K562 (cell line): ENCODE results near the gene LY6G6D. TPM values are rescaled to one million over a fixed set of nuclear protein-coding genes. Genes with fewer than 3 reads are reported as not detected.
A peak's percentile ranks its signal among the peaks of the same experiment; 100 is the strongest.

ENCODE experiments used
- E2F3 ChIP-seq: fragments of 250-450 bp; sonication (Bioruptor Pico); IDR thresholded peaks from 2 replicates; pipeline ENCODE4 v1.4.0; 2020; ENCODE audit warnings: mild to moderate bottlenecking
- FOXK1 ChIP-seq: sonication (generic); formaldehyde crosslinking; IDR thresholded peaks from 2 replicates; pipeline ENCODE4 v1.8.0; 2022; ENCODE audit warnings: missing genetic modification reagents, mild to moderate bottlenecking, borderline replicate concordance
- GABPA ChIP-seq: fragments of 200-800 bp; sonication (Bioruptor generic); conservative IDR thresholded peaks from 2 replicates; pipeline ENCODE4 v1.6.1; 2016; ENCODE audit warnings: low read depth, missing genetic modification characterization, missing compliant biosample characterization
- HNRNPL ChIP-seq: fragments of 200-400 bp; formaldehyde crosslinking; IDR thresholded peaks from 2 replicates; pipeline ENCODE4 v1.6.1; 2017; ENCODE audit warnings: low read depth, mild to moderate bottlenecking, low read length
- HNRNPLL ChIP-seq: fragments of 200-400 bp; formaldehyde crosslinking; IDR thresholded peaks from 2 replicates; pipeline ENCODE4 v1.6.1; 2017; ENCODE audit warnings: low read length, low read depth, mild to moderate bottlenecking; ENCODE audit not compliant: poor library complexity, severe bottlenecking
- NFYB ChIP-seq: IDR thresholded peaks from 2 replicates; pipeline ENCODE4 v1.6.1; 2011; ENCODE audit warnings: mild to moderate bottlenecking, moderate library complexity; ENCODE audit not compliant: insufficient read length; ENCODE audit errors: extremely low read depth
- POLR3A ChIP-seq: IDR thresholded peaks from 2 replicates; pipeline ENCODE4 v1.6.1; 2011; ENCODE audit warnings: borderline replicate concordance, mild to moderate bottlenecking, moderate library complexity; ENCODE audit not compliant: insufficient read length, insufficient read depth; ENCODE audit errors: extremely low read depth
- SMARCE1 ChIP-seq: fragments of 450-650 bp; IDR thresholded peaks from 2 replicates; pipeline ENCODE4 v1.7.1; 2016; ENCODE audit warnings: mild to moderate bottlenecking
- SNRNP70 ChIP-seq: fragments of 200-400 bp; formaldehyde crosslinking; optimal IDR thresholded peaks from 2 replicates; pipeline ENCODE3; 2017; ENCODE audit warnings: low read depth, low read length
- U2AF2 ChIP-seq: fragments of 200-400 bp; formaldehyde crosslinking; optimal IDR thresholded peaks from 2 replicates; pipeline ENCODE3; 2017; ENCODE audit warnings: low read depth, mild to moderate bottlenecking, low read length
- ZBTB17 ChIP-seq: fragments of 450-650 bp; formaldehyde crosslinking; IDR thresholded peaks from 2 replicates; pipeline ENCODE4 v1.4.0; 2020; ENCODE audit warnings: mild to moderate bottlenecking
- ZBTB7A ChIP-seq: IDR thresholded peaks from 2 replicates; pipeline ENCODE4 v1.6.1; 2011; ENCODE audit warnings: low read depth, mild to moderate bottlenecking, low read length, moderate library complexity, borderline replicate concordance; ENCODE audit not compliant: control insufficient read depth
- ZC3H11A ChIP-seq: IDR thresholded peaks from 2 replicates; pipeline ENCODE4 v1.6.1; 2012; ENCODE audit warnings: low read depth, low read length, improper control_type of control experiment
- ZNF3 ChIP-seq: fragments of 250-450 bp; sonication (Bioruptor Pico); IDR thresholded peaks from 2 replicates; pipeline ENCODE4 v1.5.0; 2021; ENCODE audit warnings: mild to moderate bottlenecking, moderate library complexity
- polyA plus RNA-seq, 8 experiments: library from polyadenylated mRNA; depleted of rRNA in 4 of 8; stranded (reverse) in 5 of 8; unstranded in 3 of 8; fragments of >200 nt; fragmentation: Nextera tagmentation in 2 of 8; fragmentation: Illumina TruSeq in 1 of 8; extraction: Ambion mirVana in 2 of 8; extraction: Trizol in 1 of 8; gene quantifications; 2 replicates each; pipeline versions ENCODE4 v1.2.1 to v1.2.3, GENCODE V29; 2011 to 2014; ENCODE audit warnings: inconsistent platforms in 1 of 8, missing spikeins in 1 of 8
- total RNA-seq, 7 experiments: library from RNA; depleted of rRNA in 6 of 7; stranded (reverse); fragments of >200 nt in 6 of 7; fragmentation: Illumina TruSeq in 2 of 7; extraction: Trizol in 2 of 7; gene quantifications; 2 replicates each; pipeline versions ENCODE4 v1.2.1 to v1.2.3, GENCODE V29; 2011 to 2021; ENCODE audit warnings: low replicate concordance in 1 of 7
- TF ChIP-seq, protein P1 (sequence below): fragments of 250-450 bp; sonication (Bioruptor Pico); IDR thresholded peaks from 2 replicates; pipeline ENCODE4 v1.8.0; 2021; ENCODE audit warnings: moderate library complexity, mild to moderate bottlenecking, inconsistent platforms
- TF ChIP-seq, protein P2 (sequence below): fragments of 450-650 bp; IDR thresholded peaks from 2 replicates; pipeline ENCODE4 v1.6.1; 2016; ENCODE audit warnings: missing biosample characterization, missing genetic modification characterization
- TF ChIP-seq, protein P3 (sequence below), 2 experiments: fragments of 450-650 bp in 1 of 2; sonication (generic) in 1 of 2; formaldehyde crosslinking; conservative IDR thresholded peaks; 2 replicates each; pipeline versions ENCODE4 v1.4.0 to v1.8.1; 2020 to 2022; ENCODE audit warnings: mild to moderate bottlenecking in 1 of 2, missing genetic modification reagents in 1 of 2
- TF ChIP-seq, protein P4 (sequence below): fragments of 450-650 bp; formaldehyde crosslinking; IDR thresholded peaks from 2 replicates; pipeline ENCODE4 v1.4.0; 2022; ENCODE audit warnings: missing genetic modification characterization
- TF ChIP-seq, protein P5 (sequence below): fragments of 450-650 bp; formaldehyde crosslinking; IDR thresholded peaks from 2 replicates; pipeline ENCODE4 v1.4.0; 2020; ENCODE audit warnings: mild to moderate bottlenecking, moderate library complexity

LY6G6D gene
- total and polyA plus RNA-seq, 9 of the 15 experiments (the other 6 are each of a cell fraction or from before 2014, with no cell fraction given): 0.30 to 0.38 TPM; not detected in 7

DNA sequence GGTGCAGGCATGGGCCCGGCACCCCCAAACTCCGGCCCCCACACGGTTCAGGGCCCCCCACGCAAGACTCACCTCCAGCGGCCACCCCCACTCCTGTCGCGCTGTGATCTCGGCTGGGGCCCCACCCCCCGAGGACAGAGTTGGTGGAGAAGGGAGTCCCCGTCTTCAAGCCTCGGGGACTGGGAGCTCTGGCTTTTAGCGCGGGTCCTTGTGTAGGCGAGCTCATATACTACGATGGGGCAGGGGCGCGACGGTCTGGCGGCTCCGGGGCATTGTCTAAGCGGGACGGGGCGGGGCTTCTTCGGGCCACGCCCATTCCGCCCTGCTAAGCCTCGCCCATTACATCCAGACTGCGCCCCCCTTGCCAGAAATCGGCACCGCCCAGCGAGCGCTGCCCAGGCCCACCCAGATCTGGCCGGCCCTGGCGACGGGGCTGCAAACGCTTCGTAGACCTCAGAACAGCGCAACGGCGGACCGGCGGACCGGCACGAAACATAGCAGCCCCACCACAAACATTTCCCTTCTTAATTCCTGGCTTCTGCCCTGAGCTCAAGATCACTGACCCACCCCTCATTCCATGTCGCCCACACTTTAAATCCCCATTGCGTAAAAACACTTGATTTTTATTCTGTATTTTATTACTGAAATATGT, 15.0 kb downstream of the LY6G6D start (continued):
- TF ChIP-seq, protein P1, sequence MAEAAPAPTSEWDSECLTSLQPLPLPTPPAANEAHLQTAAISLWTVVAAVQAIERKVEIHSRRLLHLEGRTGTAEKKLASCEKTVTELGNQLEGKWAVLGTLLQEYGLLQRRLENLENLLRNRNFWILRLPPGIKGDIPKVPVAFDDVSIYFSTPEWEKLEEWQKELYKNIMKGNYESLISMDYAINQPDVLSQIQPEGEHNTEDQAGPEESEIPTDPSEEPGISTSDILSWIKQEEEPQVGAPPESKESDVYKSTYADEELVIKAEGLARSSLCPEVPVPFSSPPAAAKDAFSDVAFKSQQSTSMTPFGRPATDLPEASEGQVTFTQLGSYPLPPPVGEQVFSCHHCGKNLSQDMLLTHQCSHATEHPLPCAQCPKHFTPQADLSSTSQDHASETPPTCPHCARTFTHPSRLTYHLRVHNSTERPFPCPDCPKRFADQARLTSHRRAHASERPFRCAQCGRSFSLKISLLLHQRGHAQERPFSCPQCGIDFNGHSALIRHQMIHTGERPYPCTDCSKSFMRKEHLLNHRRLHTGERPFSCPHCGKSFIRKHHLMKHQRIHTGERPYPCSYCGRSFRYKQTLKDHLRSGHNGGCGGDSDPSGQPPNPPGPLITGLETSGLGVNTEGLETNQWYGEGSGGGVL: no peak
- TF ChIP-seq SNRNP70 (no peak), HNRNPLL (peak; percentile 29), FOXK1 (CRISPR knock-in tag) (peak; percentile 91; the same call in 1 of the 2 replicates), E2F3 (peak; percentile 91), ZC3H11A (no peak), HNRNPL (peak; percentile 87), NFYB (no peak), ZNF3 (CRISPR knock-in tag) (peak; percentile 98), ZBTB17 (peak; percentile 95), ZBTB7A (peak; percentile 97), U2AF2 (no peak), GABPA (tag) (no peak), POLR3A (no peak), SMARCE1 (no peak)
- TF ChIP-seq, protein P2, sequence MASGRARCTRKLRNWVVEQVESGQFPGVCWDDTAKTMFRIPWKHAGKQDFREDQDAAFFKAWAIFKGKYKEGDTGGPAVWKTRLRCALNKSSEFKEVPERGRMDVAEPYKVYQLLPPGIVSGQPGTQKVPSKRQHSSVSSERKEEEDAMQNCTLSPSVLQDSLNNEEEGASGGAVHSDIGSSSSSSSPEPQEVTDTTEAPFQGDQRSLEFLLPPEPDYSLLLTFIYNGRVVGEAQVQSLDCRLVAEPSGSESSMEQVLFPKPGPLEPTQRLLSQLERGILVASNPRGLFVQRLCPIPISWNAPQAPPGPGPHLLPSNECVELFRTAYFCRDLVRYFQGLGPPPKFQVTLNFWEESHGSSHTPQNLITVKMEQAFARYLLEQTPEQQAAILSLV (tag): no peak
- TF ChIP-seq, protein P3, sequence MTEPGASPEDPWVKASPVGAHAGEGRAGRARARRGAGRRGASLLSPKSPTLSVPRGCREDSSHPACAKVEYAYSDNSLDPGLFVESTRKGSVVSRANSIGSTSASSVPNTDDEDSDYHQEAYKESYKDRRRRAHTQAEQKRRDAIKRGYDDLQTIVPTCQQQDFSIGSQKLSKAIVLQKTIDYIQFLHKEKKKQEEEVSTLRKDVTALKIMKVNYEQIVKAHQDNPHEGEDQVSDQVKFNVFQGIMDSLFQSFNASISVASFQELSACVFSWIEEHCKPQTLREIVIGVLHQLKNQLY (CRISPR knock-in tag; conservative IDR thresholded peaks at IDR 0.05): peak in 1 of 2 experiments; percentile 97; a peak in 2 of 4 replicates
- TF ChIP-seq, protein P4, sequence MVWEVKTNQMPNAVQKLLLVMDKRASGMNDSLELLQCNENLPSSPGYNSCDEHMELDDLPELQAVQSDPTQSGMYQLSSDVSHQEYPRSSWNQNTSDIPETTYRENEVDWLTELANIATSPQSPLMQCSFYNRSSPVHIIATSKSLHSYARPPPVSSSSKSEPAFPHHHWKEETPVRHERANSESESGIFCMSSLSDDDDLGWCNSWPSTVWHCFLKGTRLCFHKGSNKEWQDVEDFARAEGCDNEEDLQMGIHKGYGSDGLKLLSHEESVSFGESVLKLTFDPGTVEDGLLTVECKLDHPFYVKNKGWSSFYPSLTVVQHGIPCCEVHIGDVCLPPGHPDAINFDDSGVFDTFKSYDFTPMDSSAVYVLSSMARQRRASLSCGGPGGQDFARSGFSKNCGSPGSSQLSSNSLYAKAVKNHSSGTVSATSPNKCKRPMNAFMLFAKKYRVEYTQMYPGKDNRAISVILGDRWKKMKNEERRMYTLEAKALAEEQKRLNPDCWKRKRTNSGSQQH: peak; percentile 99
- TF ChIP-seq, protein P5, sequence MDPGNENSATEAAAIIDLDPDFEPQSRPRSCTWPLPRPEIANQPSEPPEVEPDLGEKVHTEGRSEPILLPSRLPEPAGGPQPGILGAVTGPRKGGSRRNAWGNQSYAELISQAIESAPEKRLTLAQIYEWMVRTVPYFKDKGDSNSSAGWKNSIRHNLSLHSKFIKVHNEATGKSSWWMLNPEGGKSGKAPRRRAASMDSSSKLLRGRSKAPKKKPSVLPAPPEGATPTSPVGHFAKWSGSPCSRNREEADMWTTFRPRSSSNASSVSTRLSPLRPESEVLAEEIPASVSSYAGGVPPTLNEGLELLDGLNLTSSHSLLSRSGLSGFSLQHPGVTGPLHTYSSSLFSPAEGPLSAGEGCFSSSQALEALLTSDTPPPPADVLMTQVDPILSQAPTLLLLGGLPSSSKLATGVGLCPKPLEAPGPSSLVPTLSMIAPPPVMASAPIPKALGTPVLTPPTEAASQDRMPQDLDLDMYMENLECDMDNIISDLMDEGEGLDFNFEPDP (CRISPR knock-in tag): peak; percentile 98
